Measurements from ENCODE around the gene GIPR. TPM values are rescaled to one million over a fixed set of nuclear protein-coding genes. Genes with fewer than 3 reads are reported as not detected.
A peak's percentile ranks its signal among the peaks of the same experiment; 100 is the strongest.
"Not testable (repeated sequence)": the region's sequence is repeated elsewhere in the genome, so short reads cannot be mapped to it uniquely, and the experiment has no call there.

GIPR gene
- total and polyA plus RNA-seq, 11 donors = 0.64 to 8.1 (median 4.8) TPM

- Histone ChIP-seq H3K9me3 (no peaks in the 10 kb centered on the region), H3K27me3 (peaks cover 9 to 27% (median 21%) of the 10 kb centered on the region in 9 donors), H3K36me3 (peaks cover 0 to 37% (median 22%) of the 10 kb centered on the region in 9 donors), H3K4me3 (peak overlapping the region in 4 of 12 donors; percentile 43 to 54 (median 52)), H3K4me1 (peaks cover 0 to 26% (median 10%) of the 10 kb centered on the region in 12 donors), H3K27ac (peak overlapping the region in 6 of 12 donors; percentile 29 to 82 (median 66))
- intact Hi-C loops (cut with DNase I) = loop anchor here in 1 of 10 donors (5.0 kb wide), 1 partner anchor 160 kb away; no protein-coding TSS in a partner anchor
- no peak for ATAC-seq
- 72 to 78% (median 76%) methylated on average over 8 of the region's 8 CpGs for WGBS, 4 donors
- DNase-seq = no peak
- no peak for TF ChIP-seq CTCF (IDR thresholded peaks at IDR 0.05)
- TF ChIP-seq POLR2A (IDR thresholded peaks at IDR 0.05) = no peak
These were observed 14.1 kb downstream of the GIPR start for GRCh38 chr19:45682117-45682516.

- ATAC-seq = no peak
- WGBS, 4 donors = 63 to 68% (median 65%) methylated on average over 5 of the region's 5 CpGs
These were observed 14.9 kb downstream of the GIPR start for GRCh38 chr19:45682908-45683307.

GRCh38 chr19:45685045-45685444, 17.0 kb downstream of the GIPR start:
- Histone ChIP-seq H3K4me1 (peaks cover 0 to 13% (median 6%) of the 10 kb centered on the region in 12 donors), H3K36me3 (peaks cover 0 to 53% (median 39%) of the 10 kb centered on the region in 9 donors)
- H3K4me3 ChIP-seq; H3K9me3 ChIP-seq; ATAC-seq; H3K27ac ChIP-seq; intact Hi-C loops (cut with DNase I); DNase-seq; H3K27me3 ChIP-seq: not testable (repeated sequence)
- WGBS, 4 donors = 79 to 89% (median 84%) methylated on average over 11 of the region's 11 CpGs

More at GRCh38 chr19:45682908-45683307, 14.9 kb downstream of the GIPR start:
- H3K36me3 ChIP-seq = peaks cover 0 to 45% (median 30%) of the 10 kb centered on the region in 9 donors
- no peaks in the 10 kb centered on the region for H3K9me3 ChIP-seq
- no peak for TF ChIP-seq POLR2A (IDR thresholded peaks at IDR 0.05)
- TF ChIP-seq CTCF (IDR thresholded peaks at IDR 0.05) = no peak
- H3K4me1 ChIP-seq = peaks cover 0 to 19% (median 7%) of the 10 kb centered on the region in 12 donors
- peaks cover 2 to 20% (median 13%) of the 10 kb centered on the region in 9 donors for H3K27me3 ChIP-seq
- no peak overlapping the region for H3K4me3 ChIP-seq
- no peak for DNase-seq
- H3K27ac ChIP-seq = no peak overlapping the region
- intact Hi-C loops (cut with DNase I) = loop anchor here in 1 of 10 donors (5.0 kb wide), 1 partner anchor 161 kb away; no protein-coding TSS in a partner anchor

- WGBS, 4 donors = 85 to 92% (median 88%) methylated on average over 9 of the region's 9 CpGs
- intact Hi-C loops (cut with DNase I) = no loop called here
- DNase-seq = no peak
- no peak overlapping the region for H3K4me3 ChIP-seq
- no peak for ATAC-seq
- H3K4me1 ChIP-seq = peaks cover 0 to 11% (median 7%) of the 10 kb centered on the region in 12 donors
- no peak for TF ChIP-seq CTCF (IDR thresholded peaks at IDR 0.05)
- no peak for TF ChIP-seq POLR2A (IDR thresholded peaks at IDR 0.05)
- H3K27ac ChIP-seq = no peak overlapping the region
- H3K9me3 ChIP-seq = no peaks in the 10 kb centered on the region
- H3K27me3 ChIP-seq = no peaks in the 10 kb centered on the region
- peaks cover 0 to 53% (median 39%) of the 10 kb centered on the region in 9 donors for H3K36me3 ChIP-seq
These were observed 19.6 kb downstream of the GIPR start for GRCh38 chr19:45687599-45687998.

All from heart left ventricle (tissue), 16 donors.